HepG2 (cell line): ENCODE measurements around the gene TACC2. TPM values are rescaled to one million over a fixed set of nuclear protein-coding genes. Genes with fewer than 3 reads are reported as not detected.

Experiments used
- FOSL2 ChIP-seq: sonication (generic); formaldehyde crosslinking; IDR thresholded peaks from 2 replicates; pipeline ENCODE4 v1.4.0; 2020; ENCODE audit warnings: missing genetic modification reagents
- GTF3A ChIP-seq: sonication (generic); formaldehyde crosslinking; conservative IDR thresholded peaks from 2 replicates; pipeline ENCODE4 v1.4.0; 2020; ENCODE audit warnings: mild to moderate bottlenecking, missing genetic modification reagents
- MEIS2 ChIP-seq: sonication (generic); formaldehyde crosslinking; IDR thresholded peaks from 2 replicates; pipeline ENCODE4 v1.9.0; 2021; ENCODE audit warnings: mild to moderate bottlenecking, missing genetic modification reagents
- ZC3H4 ChIP-seq: sonication (generic); formaldehyde crosslinking; IDR thresholded peaks from 2 replicates; pipeline ENCODE4 v1.4.0; 2020; ENCODE audit warnings: missing genetic modification reagents, borderline replicate concordance
- ZNF260 ChIP-seq: sonication (generic); formaldehyde crosslinking; IDR thresholded peaks from 2 replicates; pipeline ENCODE4 v1.4.0; 2020; ENCODE audit warnings: missing genetic modification reagents, low read depth, mild to moderate bottlenecking, borderline replicate concordance
- polyA plus RNA-seq, 8 experiments: library from polyadenylated mRNA; depleted of rRNA in 3 of 8; stranded (reverse) in 7 of 8; unstranded in 1 of 8; fragments of >200 nt; fragmentation: Illumina TruSeq in 4 of 8; extraction: Trizol in 4 of 8; gene quantifications; 2 replicates each; pipeline versions ENCODE4 v1.2.1 to v1.2.3, GENCODE V29; 2011 to 2016; ENCODE audit warnings: low read depth in 4 of 8, missing spikeins in 1 of 8, mixed read lengths in 1 of 8; ENCODE audit not compliant: insufficient read depth in 1 of 8
- total RNA-seq, 5 experiments: library from RNA; depleted of rRNA; stranded (reverse); fragments of >200 nt; fragmentation: Illumina TruSeq; extraction: Trizol; gene quantifications; 2 replicates each; pipeline ENCODE4 v1.2.3, GENCODE V29; 2016; ENCODE audit warnings: low read depth in 1 of 5
- TF ChIP-seq, protein P1 (sequence below): sonication (generic); formaldehyde crosslinking; IDR thresholded peaks from 2 replicates; pipeline ENCODE4 v1.4.0; 2020; ENCODE audit warnings: mild to moderate bottlenecking, missing genetic modification reagents
- TF ChIP-seq, protein P2 (sequence below): sonication (generic); formaldehyde crosslinking; IDR thresholded peaks from 2 replicates; pipeline ENCODE4 v1.5.0; 2020; ENCODE audit warnings: mild to moderate bottlenecking, missing genetic modification reagents
- TF ChIP-seq, protein P3 (sequence below): sonication (generic); formaldehyde crosslinking; IDR thresholded peaks from 2 replicates; pipeline ENCODE4 v1.4.0; 2020; ENCODE audit warnings: missing genetic modification reagents
- TF ChIP-seq, protein P4 (sequence below): sonication (generic); formaldehyde crosslinking; IDR thresholded peaks from 2 replicates; pipeline ENCODE4 v1.5.0; 2020; ENCODE audit warnings: mild to moderate bottlenecking, missing genetic modification reagents
- TF ChIP-seq, protein P5 (sequence below): sonication (generic); formaldehyde crosslinking; IDR thresholded peaks from 2 replicates; pipeline ENCODE4 v1.5.1; 2020; ENCODE audit warnings: missing genetic modification reagents, mild to moderate bottlenecking, borderline replicate concordance
- TF ChIP-seq, protein P6 (sequence below): IDR thresholded peaks from 2 replicates; pipeline ENCODE4 v1.6.1; 2012; ENCODE audit warnings: inconsistent platforms

Gene TACC2
- total and polyA plus RNA-seq, 2 of the 13 experiments (the other 11 are each of a cell fraction or from before 2014, with no cell fraction given) = 11.8 to 16.0 TPM

DNA sequence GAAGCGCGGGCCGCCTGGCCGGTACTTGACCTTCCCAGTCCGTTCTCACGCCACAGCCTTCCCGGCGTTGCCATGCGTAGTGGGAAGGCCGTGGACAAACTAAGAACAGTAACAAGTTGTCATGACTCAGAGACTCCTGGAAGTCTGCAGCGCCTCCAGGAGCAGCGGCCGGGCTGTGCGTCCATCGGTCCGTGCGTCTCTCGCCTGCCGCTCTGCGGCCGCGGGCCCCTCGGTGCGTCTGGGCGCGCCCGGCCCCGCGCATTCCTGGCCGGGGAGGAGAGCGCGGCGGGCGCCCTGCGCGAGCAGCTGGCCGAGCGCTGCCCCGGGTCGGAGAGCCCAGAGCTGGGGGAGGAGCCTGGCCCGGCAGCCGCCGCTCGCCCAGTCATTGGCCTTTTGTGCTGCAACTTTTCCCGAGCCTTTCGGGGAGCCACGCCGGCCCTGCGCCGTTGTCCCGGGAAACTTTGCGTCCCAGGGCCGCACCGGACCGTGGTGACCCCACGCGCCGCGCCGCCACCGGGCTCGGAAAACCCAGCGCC lies 123.7 kb downstream of the TACC2 start (continued):
- TF ChIP-seq, protein P1, sequence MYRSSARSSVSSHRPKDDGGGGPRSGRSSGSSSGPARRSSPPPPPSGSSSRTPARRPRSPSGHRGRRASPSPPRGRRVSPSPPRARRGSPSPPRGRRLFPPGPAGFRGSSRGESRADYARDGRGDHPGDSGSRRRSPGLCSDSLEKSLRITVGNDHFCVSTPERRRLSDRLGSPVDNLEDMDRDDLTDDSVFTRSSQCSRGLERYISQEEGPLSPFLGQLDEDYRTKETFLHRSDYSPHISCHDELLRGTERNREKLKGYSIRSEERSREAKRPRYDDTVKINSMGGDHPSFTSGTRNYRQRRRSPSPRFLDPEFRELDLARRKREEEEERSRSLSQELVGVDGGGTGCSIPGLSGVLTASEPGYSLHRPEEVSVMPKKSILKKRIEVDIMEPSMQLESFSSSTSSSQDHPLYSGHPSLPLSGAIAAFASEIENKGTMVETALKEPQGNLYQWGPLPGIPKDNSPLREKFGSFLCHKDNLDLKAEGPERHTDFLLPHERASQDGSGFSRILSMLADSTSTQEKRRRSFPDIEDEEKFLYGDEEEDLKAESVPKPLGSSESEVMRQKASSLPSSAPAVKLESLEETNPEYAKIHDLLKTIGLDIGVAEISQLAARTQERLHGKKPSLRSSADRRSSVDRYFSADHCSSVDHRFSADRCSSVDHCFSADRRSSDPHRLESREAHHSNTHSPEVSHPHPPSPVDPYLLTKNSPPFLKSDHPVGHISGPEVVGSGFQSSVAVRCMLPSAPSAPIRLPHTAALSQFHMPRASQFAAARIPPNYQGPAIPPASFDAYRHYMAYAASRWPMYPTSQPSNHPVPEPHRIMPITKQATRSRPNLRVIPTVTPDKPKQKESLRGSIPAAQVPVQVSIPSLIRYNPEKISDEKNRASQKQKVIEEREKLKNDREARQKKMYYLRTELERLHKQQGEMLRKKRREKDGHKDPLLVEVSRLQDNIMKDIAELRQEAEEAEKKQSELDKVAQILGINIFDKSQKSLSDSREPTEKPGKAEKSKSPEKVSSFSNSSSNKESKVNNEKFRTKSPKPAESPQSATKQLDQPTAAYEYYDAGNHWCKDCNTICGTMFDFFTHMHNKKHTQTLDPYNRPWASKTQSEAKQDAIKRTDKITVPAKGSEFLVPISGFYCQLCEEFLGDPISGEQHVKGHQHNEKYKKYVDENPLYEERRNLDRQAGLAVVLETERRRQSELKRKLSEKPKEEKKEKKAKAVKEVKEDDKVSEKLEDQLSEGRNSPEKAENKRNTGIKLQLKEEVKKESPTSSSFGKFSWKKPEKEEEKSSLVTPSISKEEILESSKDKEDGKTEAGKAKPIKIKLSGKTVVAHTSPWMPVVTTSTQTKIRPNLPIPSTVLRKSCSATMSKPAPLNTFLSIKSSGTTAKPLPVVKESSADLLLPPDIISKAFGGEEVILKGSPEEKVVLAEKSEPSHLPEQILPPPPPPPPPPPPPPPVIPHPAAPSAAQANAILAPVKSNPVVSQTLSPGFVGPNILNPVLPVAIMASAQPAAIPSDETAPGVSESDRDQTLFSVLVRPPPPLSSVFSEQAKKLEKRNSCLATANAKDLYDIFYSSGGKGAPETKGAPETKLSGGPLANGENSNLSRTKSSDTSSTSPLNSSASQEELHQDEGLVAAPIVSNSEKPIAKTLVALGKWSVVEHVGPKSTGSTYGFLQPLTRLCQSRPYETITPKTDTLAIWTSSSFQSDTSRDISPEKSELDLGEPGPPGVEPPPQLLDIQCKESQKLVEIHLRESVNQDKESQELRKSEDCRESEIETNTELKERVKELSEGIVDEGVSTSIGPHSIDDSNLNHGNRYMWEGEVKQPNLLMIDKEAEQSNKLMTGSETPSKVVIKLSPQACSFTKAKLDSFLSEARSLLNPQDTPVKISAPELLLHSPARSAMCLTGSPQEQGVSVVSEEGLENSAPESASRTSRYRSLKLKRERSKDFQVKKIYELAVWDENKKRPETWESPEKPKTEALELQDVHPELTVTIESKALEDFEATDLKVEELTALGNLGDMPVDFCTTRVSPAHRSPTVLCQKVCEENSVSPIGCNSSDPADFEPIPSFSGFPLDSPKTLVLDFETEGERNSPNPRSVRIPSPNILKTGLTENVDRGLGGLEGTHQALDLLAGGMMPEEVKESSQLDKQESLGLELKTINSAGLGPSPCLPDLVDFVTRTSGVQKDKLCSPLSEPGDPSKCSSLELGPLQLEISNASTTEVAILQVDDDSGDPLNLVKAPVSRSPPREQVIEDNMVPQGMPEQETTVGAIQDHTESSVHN (CRISPR knock-in tag) = no peak
- TF ChIP-seq, protein P2, sequence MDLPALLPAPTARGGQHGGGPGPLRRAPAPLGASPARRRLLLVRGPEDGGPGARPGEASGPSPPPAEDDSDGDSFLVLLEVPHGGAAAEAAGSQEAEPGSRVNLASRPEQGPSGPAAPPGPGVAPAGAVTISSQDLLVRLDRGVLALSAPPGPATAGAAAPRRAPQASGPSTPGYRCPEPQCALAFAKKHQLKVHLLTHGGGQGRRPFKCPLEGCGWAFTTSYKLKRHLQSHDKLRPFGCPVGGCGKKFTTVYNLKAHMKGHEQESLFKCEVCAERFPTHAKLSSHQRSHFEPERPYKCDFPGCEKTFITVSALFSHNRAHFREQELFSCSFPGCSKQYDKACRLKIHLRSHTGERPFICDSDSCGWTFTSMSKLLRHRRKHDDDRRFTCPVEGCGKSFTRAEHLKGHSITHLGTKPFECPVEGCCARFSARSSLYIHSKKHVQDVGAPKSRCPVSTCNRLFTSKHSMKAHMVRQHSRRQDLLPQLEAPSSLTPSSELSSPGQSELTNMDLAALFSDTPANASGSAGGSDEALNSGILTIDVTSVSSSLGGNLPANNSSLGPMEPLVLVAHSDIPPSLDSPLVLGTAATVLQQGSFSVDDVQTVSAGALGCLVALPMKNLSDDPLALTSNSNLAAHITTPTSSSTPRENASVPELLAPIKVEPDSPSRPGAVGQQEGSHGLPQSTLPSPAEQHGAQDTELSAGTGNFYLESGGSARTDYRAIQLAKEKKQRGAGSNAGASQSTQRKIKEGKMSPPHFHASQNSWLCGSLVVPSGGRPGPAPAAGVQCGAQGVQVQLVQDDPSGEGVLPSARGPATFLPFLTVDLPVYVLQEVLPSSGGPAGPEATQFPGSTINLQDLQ = peak; percentile 85
- TF ChIP-seq GTF3A (CRISPR knock-in tag) (0 out of 2 replicates have a peak, but pooled peaks have one; percentile 9), FOSL2 (CRISPR knock-in tag) (peak; percentile 83), ZC3H4 (no peak), ZNF260 (no peak), MEIS2 (CRISPR knock-in tag) (0 out of 2 replicates have a peak, but pooled peaks have one; percentile 60)
- TF ChIP-seq, protein P3, sequence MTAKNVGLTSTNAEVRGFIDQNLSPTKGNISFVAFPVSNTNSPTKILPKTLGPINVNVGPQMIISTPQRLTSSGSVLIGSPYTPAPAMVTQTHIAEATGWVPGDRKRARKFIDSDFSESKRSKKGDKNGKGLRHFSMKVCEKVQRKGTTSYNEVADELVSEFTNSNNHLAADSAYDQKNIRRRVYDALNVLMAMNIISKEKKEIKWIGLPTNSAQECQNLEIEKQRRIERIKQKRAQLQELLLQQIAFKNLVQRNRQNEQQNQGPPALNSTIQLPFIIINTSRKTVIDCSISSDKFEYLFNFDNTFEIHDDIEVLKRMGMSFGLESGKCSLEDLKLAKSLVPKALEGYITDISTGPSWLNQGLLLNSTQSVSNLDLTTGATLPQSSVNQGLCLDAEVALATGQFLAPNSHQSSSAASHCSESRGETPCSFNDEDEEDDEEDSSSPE (CRISPR knock-in tag) = peak; percentile 59
- TF ChIP-seq, protein P4, sequence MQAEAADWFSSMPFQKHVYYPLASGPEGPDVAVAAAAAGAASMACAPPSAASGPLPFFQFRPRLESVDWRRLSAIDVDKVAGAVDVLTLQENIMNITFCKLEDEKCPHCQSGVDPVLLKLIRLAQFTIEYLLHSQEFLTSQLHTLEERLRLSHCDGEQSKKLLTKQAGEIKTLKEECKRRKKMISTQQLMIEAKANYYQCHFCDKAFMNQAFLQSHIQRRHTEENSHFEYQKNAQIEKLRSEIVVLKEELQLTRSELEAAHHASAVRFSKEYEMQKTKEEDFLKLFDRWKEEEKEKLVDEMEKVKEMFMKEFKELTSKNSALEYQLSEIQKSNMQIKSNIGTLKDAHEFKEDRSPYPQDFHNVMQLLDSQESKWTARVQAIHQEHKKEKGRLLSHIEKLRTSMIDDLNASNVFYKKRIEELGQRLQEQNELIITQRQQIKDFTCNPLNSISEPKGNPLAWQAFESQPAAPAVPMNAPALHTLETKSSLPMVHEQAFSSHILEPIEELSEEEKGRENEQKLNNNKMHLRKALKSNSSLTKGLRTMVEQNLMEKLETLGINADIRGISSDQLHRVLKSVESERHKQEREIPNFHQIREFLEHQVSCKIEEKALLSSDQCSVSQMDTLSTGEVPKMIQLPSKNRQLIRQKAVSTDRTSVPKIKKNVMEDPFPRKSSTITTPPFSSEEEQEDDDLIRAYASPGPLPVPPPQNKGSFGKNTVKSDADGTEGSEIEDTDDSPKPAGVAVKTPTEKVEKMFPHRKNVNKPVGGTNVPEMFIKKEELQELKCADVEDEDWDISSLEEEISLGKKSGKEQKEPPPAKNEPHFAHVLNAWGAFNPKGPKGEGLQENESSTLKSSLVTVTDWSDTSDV (CRISPR knock-in tag) = 0 out of 2 replicates have a peak, but pooled peaks have one; percentile 23
- TF ChIP-seq, protein P5, sequence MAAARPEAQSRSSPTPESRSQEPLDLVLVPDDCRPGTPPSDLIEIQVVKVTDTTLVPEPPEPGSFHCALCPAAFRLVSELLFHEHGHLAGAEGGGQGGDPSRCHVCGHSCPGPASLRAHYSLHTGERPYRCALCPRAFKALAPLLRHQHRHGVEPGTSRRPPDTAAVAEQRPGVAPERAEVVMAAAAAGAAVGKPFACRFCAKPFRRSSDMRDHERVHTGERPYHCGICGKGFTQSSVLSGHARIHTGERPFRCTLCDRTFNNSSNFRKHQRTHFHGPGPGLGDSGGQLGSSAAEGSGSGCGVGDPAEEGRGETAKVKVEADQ (CRISPR knock-in tag) = peak; percentile 63; the same call in 1 of the 2 replicates
- TF ChIP-seq, protein P6, sequence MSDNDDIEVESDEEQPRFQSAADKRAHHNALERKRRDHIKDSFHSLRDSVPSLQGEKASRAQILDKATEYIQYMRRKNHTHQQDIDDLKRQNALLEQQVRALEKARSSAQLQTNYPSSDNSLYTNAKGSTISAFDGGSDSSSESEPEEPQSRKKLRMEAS = no peak; the same call in 1 of the 2 replicates
